ENCODE data around the gene ABHD14A.

The ABHD14A gene

GRCh38 chr3:51941798-51942602 is 32.9 kb upstream of the ABHD14A start, which contains the start of the genes PARP3 and RRP9:
Gene PARP3, plus strand, starts transcription at chr3:51942363. Its CDS starts 993 bp downstream, at chr3:51943356.
Gene RRP9, minus strand, starts transcription at chr3:51941904. Its CDS starts 37 bp downstream, at chr3:51941867.
- H3K4me3 ChIP-seq (ENCODE audit: low read depth in 1 of 5, low read length in 5 of 5) = peak within 1 kb of the TSS; percentile 70 to 79 (median 73)
- H3K4me1 ChIP-seq (ENCODE audit: control insufficient read depth in 5 of 5, insufficient read depth in 5 of 5, low read length in 5 of 5) = peaks cover 4 to 44% (median 31%) of the 10 kb centered on the region in 5 donors
- peaks cover 0 to 45% (median 31%) of the 10 kb centered on the region in 5 donors for H3K36me3 ChIP-seq (ENCODE audit: control insufficient read depth in 5 of 5, insufficient read depth in 5 of 5, low read length in 5 of 5)
- peak within 1 kb of the TSS; percentile 86 to 90 (median 87) for H3K9ac ChIP-seq (ENCODE audit: low read length in 5 of 5)
- no peaks in the 10 kb centered on the region for H3K9me3 ChIP-seq (ENCODE audit: control insufficient read depth in 5 of 5, low read length in 5 of 5)
- no peaks in the 10 kb centered on the region for H3K27me3 ChIP-seq (ENCODE audit: control insufficient read depth in 5 of 5, insufficient read depth in 4 of 5, low read length in 5 of 5)
- peak within 1 kb of the TSS; percentile 95 for H3K27ac ChIP-seq (ENCODE audit: low read depth, low read length)

GRCh38 chr3:51942603-51943450 is 32.0 kb upstream of the ABHD14A start:
- H3K27me3 ChIP-seq (ENCODE audit: control insufficient read depth in 5 of 5, insufficient read depth in 4 of 5, low read length in 5 of 5) = no peaks in the 10 kb centered on the region
- H3K27ac ChIP-seq (ENCODE audit: low read depth, low read length) = peak overlapping the region; percentile 95
- peak overlapping the region; percentile 86 to 90 (median 87) for H3K9ac ChIP-seq (ENCODE audit: low read length in 5 of 5)
- peaks cover 4 to 44% (median 31%) of the 10 kb centered on the region in 5 donors for H3K4me1 ChIP-seq (ENCODE audit: control insufficient read depth in 5 of 5, insufficient read depth in 5 of 5, low read length in 5 of 5)
- no peaks in the 10 kb centered on the region for H3K9me3 ChIP-seq (ENCODE audit: control insufficient read depth in 5 of 5, low read length in 5 of 5)
- peaks cover 0 to 42% (median 28%) of the 10 kb centered on the region in 5 donors for H3K36me3 ChIP-seq (ENCODE audit: control insufficient read depth in 5 of 5, insufficient read depth in 5 of 5, low read length in 5 of 5)
- H3K4me3 ChIP-seq (ENCODE audit: low read depth in 1 of 5, low read length in 5 of 5) = peak overlapping the region; percentile 67 to 73 (median 71)

GRCh38 chr3:51943451-51944391 is 31.1 kb upstream of the ABHD14A start:
- Histone ChIP-seq H3K4me1 (ENCODE audit: control insufficient read depth in 5 of 5, insufficient read depth in 5 of 5, low read length in 5 of 5) (peaks cover 4 to 42% (median 31%) of the 10 kb centered on the region in 5 donors), H3K9me3 (ENCODE audit: control insufficient read depth in 5 of 5, low read length in 5 of 5) (no peaks in the 10 kb centered on the region), H3K4me3 (ENCODE audit: low read depth in 1 of 5, low read length in 5 of 5) (peak overlapping the region in 3 of 5 donors; percentile 67 to 72 (median 70)), H3K36me3 (ENCODE audit: control insufficient read depth in 5 of 5, insufficient read depth in 5 of 5, low read length in 5 of 5) (peaks cover 0 to 43% (median 25%) of the 10 kb centered on the region in 5 donors), H3K27me3 (ENCODE audit: control insufficient read depth in 5 of 5, insufficient read depth in 4 of 5, low read length in 5 of 5) (no peaks in the 10 kb centered on the region), H3K9ac (ENCODE audit: low read length in 5 of 5) (peak overlapping the region in 4 of 5 donors; percentile 86 to 90 (median 88)), H3K27ac (ENCODE audit: low read depth, low read length) (peak overlapping the region; percentile 95)

- no peak overlapping the region for H3K4me3 ChIP-seq (ENCODE audit: low read depth in 1 of 5, low read length in 5 of 5)
- peaks cover 4 to 35% (median 31%) of the 10 kb centered on the region in 5 donors for H3K4me1 ChIP-seq (ENCODE audit: control insufficient read depth in 5 of 5, insufficient read depth in 5 of 5, low read length in 5 of 5)
- H3K9ac ChIP-seq (ENCODE audit: low read length in 5 of 5) = peak overlapping the region in 1 of 5 donors; percentile 3
- peaks cover 0 to 47% (median 30%) of the 10 kb centered on the region in 5 donors for H3K36me3 ChIP-seq (ENCODE audit: control insufficient read depth in 5 of 5, insufficient read depth in 5 of 5, low read length in 5 of 5)
- no peak overlapping the region for H3K27ac ChIP-seq (ENCODE audit: low read depth, low read length)
- H3K27me3 ChIP-seq (ENCODE audit: control insufficient read depth in 5 of 5, insufficient read depth in 4 of 5, low read length in 5 of 5) = no peaks in the 10 kb centered on the region
- H3K9me3 ChIP-seq (ENCODE audit: control insufficient read depth in 5 of 5, low read length in 5 of 5) = no peaks in the 10 kb centered on the region
Observed at GRCh38 chr3:51944451-51945021, 30.3 kb upstream of the ABHD14A start.

- peaks cover 4 to 31% (median 30%) of the 10 kb centered on the region in 5 donors for H3K4me1 ChIP-seq (ENCODE audit: control insufficient read depth in 5 of 5, insufficient read depth in 5 of 5, low read length in 5 of 5)
- no peak overlapping the region for H3K4me3 ChIP-seq (ENCODE audit: low read depth in 1 of 5, low read length in 5 of 5)
- no peaks in the 10 kb centered on the region for H3K27me3 ChIP-seq (ENCODE audit: control insufficient read depth in 5 of 5, insufficient read depth in 4 of 5, low read length in 5 of 5)
- peaks cover 0 to 51% (median 30%) of the 10 kb centered on the region in 5 donors for H3K36me3 ChIP-seq (ENCODE audit: control insufficient read depth in 5 of 5, insufficient read depth in 5 of 5, low read length in 5 of 5)
- no peak overlapping the region for H3K9ac ChIP-seq (ENCODE audit: low read length in 5 of 5)
- H3K9me3 ChIP-seq (ENCODE audit: control insufficient read depth in 5 of 5, low read length in 5 of 5) = no peaks in the 10 kb centered on the region
- H3K27ac ChIP-seq (ENCODE audit: low read depth, low read length) = no peak overlapping the region
Observed at GRCh38 chr3:51945031-51945840, 29.6 kb upstream of the ABHD14A start.

- H3K4me3 ChIP-seq (ENCODE audit: low read depth in 1 of 5, low read length in 5 of 5) = no peak overlapping the region
- H3K4me1 ChIP-seq (ENCODE audit: control insufficient read depth in 5 of 5, insufficient read depth in 5 of 5, low read length in 5 of 5) = peaks cover 4 to 22% (median 21%) of the 10 kb centered on the region in 5 donors
- no peak overlapping the region for H3K27ac ChIP-seq (ENCODE audit: low read depth, low read length)
- H3K9ac ChIP-seq (ENCODE audit: low read length in 5 of 5) = no peak overlapping the region
- H3K27me3 ChIP-seq (ENCODE audit: control insufficient read depth in 5 of 5, insufficient read depth in 4 of 5, low read length in 5 of 5) = no peaks in the 10 kb centered on the region
- peaks cover 0 to 51% (median 30%) of the 10 kb centered on the region in 5 donors for H3K36me3 ChIP-seq (ENCODE audit: control insufficient read depth in 5 of 5, insufficient read depth in 5 of 5, low read length in 5 of 5)
- H3K9me3 ChIP-seq (ENCODE audit: control insufficient read depth in 5 of 5, low read length in 5 of 5) = no peaks in the 10 kb centered on the region
Observed at GRCh38 chr3:51945926-51946705, 28.7 kb upstream of the ABHD14A start.

- H3K27ac ChIP-seq (ENCODE audit: low read depth, low read length) = no peak overlapping the region
- H3K27me3 ChIP-seq (ENCODE audit: control insufficient read depth in 5 of 5, insufficient read depth in 4 of 5, low read length in 5 of 5) = no peaks in the 10 kb centered on the region
- H3K4me3 ChIP-seq (ENCODE audit: low read depth in 1 of 5, low read length in 5 of 5) = no peak overlapping the region
- peaks cover 3 to 16% (median 16%) of the 10 kb centered on the region in 5 donors for H3K4me1 ChIP-seq (ENCODE audit: control insufficient read depth in 5 of 5, insufficient read depth in 5 of 5, low read length in 5 of 5)
- no peaks in the 10 kb centered on the region for H3K9me3 ChIP-seq (ENCODE audit: control insufficient read depth in 5 of 5, low read length in 5 of 5)
- no peak overlapping the region for H3K9ac ChIP-seq (ENCODE audit: low read length in 5 of 5)
- peaks cover 0 to 51% (median 30%) of the 10 kb centered on the region in 5 donors for H3K36me3 ChIP-seq (ENCODE audit: control insufficient read depth in 5 of 5, insufficient read depth in 5 of 5, low read length in 5 of 5)
Observed at GRCh38 chr3:51946796-51947195, 28.1 kb upstream of the ABHD14A start.
